WTC11 (cell line): Measurements from ENCODE around the gene STX2. TPM values are rescaled to one million over a fixed set of nuclear protein-coding genes. Genes with fewer than 3 reads are reported as not detected.

ENCODE experiments used
- ATAC-seq: fragments of 200-7000 bp; cut with Tn5 transposase; 2 replicates; pipeline ENCODE4 v1.10.0; 2021; ENCODE audit warnings: mild to moderate bottlenecking, moderate library complexity
- CTCF ChIA-PET: fragments of 300-600 bp; sonication (Branson Sonifier 250); formaldehyde crosslinking; loops from one replicate; lab custom pipeline; 2021; ENCODE audit warnings: antibody characterized with exemption; lab: Charles Lee
- POLR2A ChIA-PET: fragments of 350-600 bp; sonication (Branson Sonifier 250); formaldehyde crosslinking; loops from one replicate; lab custom pipeline; 2021; ENCODE audit warnings: antibody characterized with exemption; lab: Charles Lee
- DNase-seq: peaks from one replicate; pipeline ENCODE4 v3.0.0; 2021; ENCODE audit warnings: low spot score
- H3K27ac Mint-ChIP-seq: 2 replicates; pipeline ENCODE4 v1.8.0; 2021; ENCODE audit warnings: mixed read lengths
- H3K27me3 Mint-ChIP-seq: 2 replicates; pipeline ENCODE4 v1.8.0; 2021; ENCODE audit warnings: low read depth, mild to moderate bottlenecking, moderate library complexity, mixed read lengths
- H3K36me3 Mint-ChIP-seq: 2 replicates; pipeline ENCODE4 v1.8.0; 2021; ENCODE audit warnings: mixed read lengths
- H3K4me1 Mint-ChIP-seq: 2 replicates; pipeline ENCODE4 v1.8.0; 2022; ENCODE audit warnings: mixed read lengths
- H3K4me3 Mint-ChIP-seq: 2 replicates; pipeline ENCODE4 v1.8.0; 2021; ENCODE audit warnings: mild to moderate bottlenecking, moderate library complexity, mixed read lengths
- H3K9me3 Mint-ChIP-seq: 2 replicates; pipeline ENCODE4 v1.8.0; 2021; ENCODE audit warnings: mixed read lengths
- CBFB ChIP-seq: sonication (generic); formaldehyde crosslinking; IDR thresholded peaks from 2 replicates; pipeline ENCODE4 v1.8.1; 2022; ENCODE audit warnings: mild to moderate bottlenecking, low read depth, missing genetic modification reagents
- CREB1 ChIP-seq: sonication (generic); formaldehyde crosslinking; IDR thresholded peaks from 2 replicates; pipeline ENCODE4 v1.8.0; 2023; ENCODE audit warnings: mild to moderate bottlenecking, missing genetic modification reagents
- ESRRA ChIP-seq: sonication (generic); formaldehyde crosslinking; IDR thresholded peaks from 2 replicates; pipeline ENCODE4 v1.8.1; 2022; ENCODE audit warnings: mild to moderate bottlenecking, missing genetic modification reagents, borderline replicate concordance
- GABPB1 ChIP-seq: sonication (generic); formaldehyde crosslinking; IDR thresholded peaks from 2 replicates; pipeline ENCODE4 v1.8.1; 2023; ENCODE audit warnings: mild to moderate bottlenecking, missing genetic modification reagents
- GRHL2 ChIP-seq: fragments of 250-450 bp; sonication (Bioruptor Pico); IDR thresholded peaks from 2 replicates; pipeline ENCODE4 v1.8.0; 2022; ENCODE audit warnings: mild to moderate bottlenecking, moderate library complexity; ENCODE audit not compliant: insufficient replicate concordance, severe bottlenecking
- KAT7 ChIP-seq: sonication (generic); formaldehyde crosslinking; IDR thresholded peaks from 2 replicates; pipeline ENCODE4 v1.8.1; 2023; ENCODE audit warnings: missing genetic modification reagents, mild to moderate bottlenecking, borderline replicate concordance
- OVOL2 ChIP-seq: fragments of 250-450 bp; sonication (Bioruptor Pico); IDR thresholded peaks from 2 replicates; pipeline ENCODE4 v1.9.0; 2021; ENCODE audit warnings: mild to moderate bottlenecking, borderline replicate concordance
- RELA ChIP-seq: sonication (generic); formaldehyde crosslinking; IDR thresholded peaks from 2 replicates; pipeline ENCODE4 v1.8.1; 2022; ENCODE audit warnings: missing genetic modification reagents, mild to moderate bottlenecking, borderline replicate concordance
- SP1 ChIP-seq: sonication (generic); formaldehyde crosslinking; conservative IDR thresholded peaks from 2 replicates; pipeline ENCODE4 v1.8.1; 2022; ENCODE audit warnings: missing genetic modification reagents
- TEAD1 ChIP-seq: sonication (generic); formaldehyde crosslinking; IDR thresholded peaks from 2 replicates; pipeline ENCODE4 v1.8.0; 2022; ENCODE audit warnings: mild to moderate bottlenecking, missing genetic modification reagents
- ZNF232 ChIP-seq: sonication (generic); formaldehyde crosslinking; IDR thresholded peaks from 2 replicates; pipeline ENCODE4 v1.8.0; 2022; ENCODE audit warnings: mild to moderate bottlenecking, missing genetic modification reagents
- ZNF423 ChIP-seq: fragments of 250-450 bp; sonication (Bioruptor Pico); IDR thresholded peaks from 2 replicates; pipeline ENCODE4 v2.1.2; 2022; ENCODE audit warnings: mild to moderate bottlenecking, moderate library complexity
- total RNA-seq: library from RNA; stranded (reverse); gene quantifications from 3 replicates; pipeline ENCODE4 v1.2.3, GENCODE V29; 2021
- TF ChIP-seq, protein P1 (sequence below): sonication (generic); formaldehyde crosslinking; IDR thresholded peaks from 2 replicates; pipeline ENCODE4 v1.8.0; 2023; ENCODE audit warnings: missing genetic modification reagents, mild to moderate bottlenecking, borderline replicate concordance
- TF ChIP-seq, protein P2 (sequence below): sonication (generic); formaldehyde crosslinking; IDR thresholded peaks from 2 replicates; pipeline ENCODE4 v1.8.0; 2022; ENCODE audit warnings: mild to moderate bottlenecking, missing genetic modification reagents
- TF ChIP-seq, protein P3 (sequence below): sonication (generic); formaldehyde crosslinking; IDR thresholded peaks from 2 replicates; pipeline ENCODE4 v1.8.1; 2023; ENCODE audit warnings: mild to moderate bottlenecking, moderate library complexity, missing genetic modification reagents
- TF ChIP-seq, protein P4 (sequence below): sonication (generic); formaldehyde crosslinking; IDR thresholded peaks from 2 replicates; pipeline ENCODE4 v1.8.1; 2022; ENCODE audit warnings: missing genetic modification reagents, borderline replicate concordance
- TF ChIP-seq, protein P5 (sequence below): sonication (generic); formaldehyde crosslinking; IDR thresholded peaks from 2 replicates; pipeline ENCODE4 v1.8.0; 2022; ENCODE audit warnings: mild to moderate bottlenecking, missing genetic modification reagents
- TF ChIP-seq, protein P6 (sequence below): sonication (generic); formaldehyde crosslinking; IDR thresholded peaks from 2 replicates; pipeline ENCODE4 v1.8.1; 2022; ENCODE audit warnings: low read depth, missing genetic modification reagents, borderline replicate concordance
- TF ChIP-seq, protein P7 (sequence below): fragments of 200-600 bp; IDR thresholded peaks from 2 replicates; pipeline ENCODE4 v1.8.0; 2022; ENCODE audit warnings: antibody characterized with exemption

The STX2 gene
- total RNA-seq, 1 experiment from 2014 or later: 22.7 TPM

DNA sequence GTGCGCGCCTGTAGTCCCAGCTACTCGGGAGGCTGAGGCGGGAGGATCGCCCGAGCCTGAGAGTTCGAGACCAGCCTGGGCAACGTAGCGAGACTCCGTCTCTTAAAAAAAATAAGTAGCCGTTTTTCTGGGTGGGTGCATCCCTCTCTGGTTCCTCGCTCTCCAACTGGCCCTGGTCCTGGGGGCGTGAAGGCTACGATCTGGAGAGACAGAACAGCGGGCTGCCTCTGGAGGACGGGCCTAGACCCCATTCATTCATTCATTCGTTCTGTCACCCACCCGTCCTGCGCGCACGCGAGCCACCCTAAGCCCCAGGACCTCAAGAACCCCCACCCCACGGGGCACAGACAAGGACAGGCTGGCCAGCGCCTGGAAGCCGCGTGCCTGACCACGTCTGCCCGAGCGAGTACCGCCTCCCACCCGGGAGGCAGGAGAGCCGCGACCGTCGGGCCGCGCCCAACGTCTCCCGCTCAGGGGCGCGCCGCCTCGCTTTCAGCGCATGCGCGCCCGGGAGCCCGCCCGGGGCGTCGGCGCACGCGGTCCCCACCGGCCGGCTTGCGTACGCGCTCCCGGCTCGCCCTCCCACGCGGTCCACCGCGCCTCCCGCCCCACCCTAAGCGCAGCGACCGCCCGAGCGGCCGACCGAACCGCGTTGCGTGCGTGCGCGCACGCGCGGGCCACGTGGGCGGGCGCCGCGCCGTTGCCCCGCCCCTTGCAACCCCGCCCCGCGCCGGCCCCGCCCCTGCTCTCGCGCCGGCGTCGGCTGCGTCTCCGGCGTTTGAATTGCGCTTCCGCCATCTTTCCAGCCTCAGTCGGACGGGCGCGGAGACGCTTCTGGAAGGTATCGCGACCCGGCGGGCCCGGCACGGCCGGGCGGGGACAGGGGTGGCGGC is 32.5 kb upstream of the STX2 start, which contains the start of gene RAN (continued):
- TF ChIP-seq, protein P1, sequence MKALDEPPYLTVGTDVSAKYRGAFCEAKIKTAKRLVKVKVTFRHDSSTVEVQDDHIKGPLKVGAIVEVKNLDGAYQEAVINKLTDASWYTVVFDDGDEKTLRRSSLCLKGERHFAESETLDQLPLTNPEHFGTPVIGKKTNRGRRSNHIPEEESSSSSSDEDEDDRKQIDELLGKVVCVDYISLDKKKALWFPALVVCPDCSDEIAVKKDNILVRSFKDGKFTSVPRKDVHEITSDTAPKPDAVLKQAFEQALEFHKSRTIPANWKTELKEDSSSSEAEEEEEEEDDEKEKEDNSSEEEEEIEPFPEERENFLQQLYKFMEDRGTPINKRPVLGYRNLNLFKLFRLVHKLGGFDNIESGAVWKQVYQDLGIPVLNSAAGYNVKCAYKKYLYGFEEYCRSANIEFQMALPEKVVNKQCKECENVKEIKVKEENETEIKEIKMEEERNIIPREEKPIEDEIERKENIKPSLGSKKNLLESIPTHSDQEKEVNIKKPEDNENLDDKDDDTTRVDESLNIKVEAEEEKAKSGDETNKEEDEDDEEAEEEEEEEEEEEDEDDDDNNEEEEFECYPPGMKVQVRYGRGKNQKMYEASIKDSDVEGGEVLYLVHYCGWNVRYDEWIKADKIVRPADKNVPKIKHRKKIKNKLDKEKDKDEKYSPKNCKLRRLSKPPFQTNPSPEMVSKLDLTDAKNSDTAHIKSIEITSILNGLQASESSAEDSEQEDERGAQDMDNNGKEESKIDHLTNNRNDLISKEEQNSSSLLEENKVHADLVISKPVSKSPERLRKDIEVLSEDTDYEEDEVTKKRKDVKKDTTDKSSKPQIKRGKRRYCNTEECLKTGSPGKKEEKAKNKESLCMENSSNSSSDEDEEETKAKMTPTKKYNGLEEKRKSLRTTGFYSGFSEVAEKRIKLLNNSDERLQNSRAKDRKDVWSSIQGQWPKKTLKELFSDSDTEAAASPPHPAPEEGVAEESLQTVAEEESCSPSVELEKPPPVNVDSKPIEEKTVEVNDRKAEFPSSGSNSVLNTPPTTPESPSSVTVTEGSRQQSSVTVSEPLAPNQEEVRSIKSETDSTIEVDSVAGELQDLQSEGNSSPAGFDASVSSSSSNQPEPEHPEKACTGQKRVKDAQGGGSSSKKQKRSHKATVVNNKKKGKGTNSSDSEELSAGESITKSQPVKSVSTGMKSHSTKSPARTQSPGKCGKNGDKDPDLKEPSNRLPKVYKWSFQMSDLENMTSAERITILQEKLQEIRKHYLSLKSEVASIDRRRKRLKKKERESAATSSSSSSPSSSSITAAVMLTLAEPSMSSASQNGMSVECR (CRISPR knock-in tag): no peak
- TF ChIP-seq RELA (CRISPR knock-in tag) (peak; percentile 66; the same call in 1 of the 2 replicates), GRHL2 (CRISPR knock-in tag) (no peak), TEAD1 (CRISPR knock-in tag) (peak; percentile 59), OVOL2 (no peak), CREB1 (CRISPR knock-in tag) (no peak), SP1 (CRISPR knock-in tag) (peak; percentile 83), KAT7 (peak; percentile 63; the same call in 1 of the 2 replicates), ESRRA (CRISPR knock-in tag) (peak; percentile 38; the same call in 1 of the 2 replicates)
- TF ChIP-seq, protein P2, sequence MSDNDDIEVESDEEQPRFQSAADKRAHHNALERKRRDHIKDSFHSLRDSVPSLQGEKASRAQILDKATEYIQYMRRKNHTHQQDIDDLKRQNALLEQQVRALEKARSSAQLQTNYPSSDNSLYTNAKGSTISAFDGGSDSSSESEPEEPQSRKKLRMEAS: peak; percentile 72; the same call in 1 of the 2 replicates
- TF ChIP-seq, protein P3, sequence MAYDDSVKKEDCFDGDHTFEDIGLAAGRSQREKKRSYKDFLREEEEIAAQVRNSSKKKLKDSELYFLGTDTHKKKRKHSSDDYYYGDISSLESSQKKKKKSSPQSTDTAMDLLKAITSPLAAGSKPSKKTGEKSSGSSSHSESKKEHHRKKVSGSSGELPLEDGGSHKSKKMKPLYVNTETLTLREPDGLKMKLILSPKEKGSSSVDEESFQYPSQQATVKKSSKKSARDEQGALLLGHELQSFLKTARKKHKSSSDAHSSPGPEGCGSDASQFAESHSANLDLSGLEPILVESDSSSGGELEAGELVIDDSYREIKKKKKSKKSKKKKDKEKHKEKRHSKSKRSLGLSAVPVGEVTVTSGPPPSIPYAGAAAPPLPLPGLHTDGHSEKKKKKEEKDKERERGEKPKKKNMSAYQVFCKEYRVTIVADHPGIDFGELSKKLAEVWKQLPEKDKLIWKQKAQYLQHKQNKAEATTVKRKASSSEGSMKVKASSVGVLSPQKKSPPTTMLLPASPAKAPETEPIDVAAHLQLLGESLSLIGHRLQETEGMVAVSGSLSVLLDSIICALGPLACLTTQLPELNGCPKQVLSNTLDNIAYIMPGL (CRISPR knock-in tag): peak; percentile 58; the same call in 1 of the 2 replicates
- TF ChIP-seq, protein P4, sequence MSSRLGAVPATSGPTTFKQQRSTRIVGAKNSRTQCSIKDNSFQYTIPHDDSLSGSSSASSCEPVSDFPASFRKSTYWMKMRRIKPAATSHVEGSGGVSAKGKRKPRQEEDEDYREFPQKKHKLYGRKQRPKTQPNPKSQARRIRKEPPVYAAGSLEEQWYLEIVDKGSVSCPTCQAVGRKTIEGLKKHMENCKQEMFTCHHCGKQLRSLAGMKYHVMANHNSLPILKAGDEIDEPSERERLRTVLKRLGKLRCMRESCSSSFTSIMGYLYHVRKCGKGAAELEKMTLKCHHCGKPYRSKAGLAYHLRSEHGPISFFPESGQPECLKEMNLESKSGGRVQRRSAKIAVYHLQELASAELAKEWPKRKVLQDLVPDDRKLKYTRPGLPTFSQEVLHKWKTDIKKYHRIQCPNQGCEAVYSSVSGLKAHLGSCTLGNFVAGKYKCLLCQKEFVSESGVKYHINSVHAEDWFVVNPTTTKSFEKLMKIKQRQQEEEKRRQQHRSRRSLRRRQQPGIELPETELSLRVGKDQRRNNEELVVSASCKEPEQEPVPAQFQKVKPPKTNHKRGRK (CRISPR knock-in tag): no peak

DNA sequence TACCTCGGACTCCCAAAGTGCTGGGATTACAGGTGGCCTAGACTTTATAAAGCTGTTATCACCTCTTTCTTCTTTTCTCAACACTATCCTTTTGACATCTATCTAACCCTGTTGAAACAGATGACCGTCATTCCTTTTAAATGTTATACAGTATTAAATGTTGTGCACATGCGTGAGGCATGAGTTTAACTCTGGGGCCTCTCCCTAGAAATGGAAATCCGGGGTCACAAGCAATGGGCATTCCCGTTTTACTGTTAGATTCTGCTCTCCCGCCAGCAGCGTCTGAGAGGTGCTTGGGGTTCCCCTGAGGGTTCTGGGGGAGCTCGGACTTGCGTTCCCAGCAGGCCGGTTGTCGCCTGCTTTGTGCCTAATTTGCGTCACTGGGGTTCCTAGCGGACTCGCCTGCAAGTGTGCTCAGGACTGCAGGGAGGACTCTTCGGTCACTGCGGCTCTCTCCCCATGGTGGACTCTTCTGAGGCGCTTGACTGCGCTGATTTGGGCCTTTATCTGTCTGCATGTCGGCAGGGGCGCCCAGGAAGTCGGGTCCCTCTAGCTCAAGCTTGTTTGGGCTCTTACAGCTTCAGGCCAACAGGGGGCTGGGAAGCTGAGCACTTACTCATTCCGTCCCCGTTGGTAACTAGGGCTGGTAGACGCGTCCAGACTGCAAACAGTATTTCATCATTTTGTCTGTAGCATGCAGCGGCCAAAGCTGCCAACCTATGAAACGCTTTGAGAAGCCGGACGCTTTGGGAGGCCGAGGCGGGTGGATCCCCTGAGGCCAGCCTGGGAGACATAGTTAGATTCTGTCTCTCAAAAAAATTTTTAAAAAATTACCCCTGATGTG is 31.6 kb upstream of the STX2 start:
- Mint-ChIP-seq H3K9me3 (peaks cover 4% of the 10 kb centered on the region), H3K27ac (peak overlapping the region; percentile 98), H3K4me1 (peaks cover 42% of the 10 kb centered on the region), H3K4me3 (peak overlapping the region; percentile 61), H3K27me3 (no peaks in the 10 kb centered on the region; the same call in 1 of the 2 replicates), H3K36me3 (peaks cover 39% of the 10 kb centered on the region)
- ChIA-PET CTCF (interaction anchor here (0.6 to 3.1 kb wide), 18 partner anchors 8 to 246 kb away, joined by 3 to 36 read pairs (median 4); no protein-coding TSS in a partner anchor), POLR2A (interaction anchor here (0.6 to 1.1 kb wide), 6 partner anchors 9 to 41 kb away, joined by 3 to 5 read pairs (median 4); no protein-coding TSS in a partner anchor)
- ATAC-seq (peak; percentile 79), DNase-seq (peak; percentile 76)
- TF ChIP-seq, protein P5, sequence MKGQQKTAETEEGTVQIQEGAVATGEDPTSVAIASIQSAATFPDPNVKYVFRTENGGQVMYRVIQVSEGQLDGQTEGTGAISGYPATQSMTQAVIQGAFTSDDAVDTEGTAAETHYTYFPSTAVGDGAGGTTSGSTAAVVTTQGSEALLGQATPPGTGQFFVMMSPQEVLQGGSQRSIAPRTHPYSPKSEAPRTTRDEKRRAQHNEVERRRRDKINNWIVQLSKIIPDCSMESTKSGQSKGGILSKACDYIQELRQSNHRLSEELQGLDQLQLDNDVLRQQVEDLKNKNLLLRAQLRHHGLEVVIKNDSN (CRISPR knock-in tag): no peak
- TF ChIP-seq SP1 (CRISPR knock-in tag) (0 out of 2 replicates have a peak, but pooled peaks have one; percentile 27), GABPB1 (CRISPR knock-in tag) (peak; percentile 97), CBFB (CRISPR knock-in tag) (no peak), ZNF423 (CRISPR knock-in tag) (peak; percentile 25; the same call in 1 of the 2 replicates), ZNF232 (no peak)
- TF ChIP-seq, protein P6, sequence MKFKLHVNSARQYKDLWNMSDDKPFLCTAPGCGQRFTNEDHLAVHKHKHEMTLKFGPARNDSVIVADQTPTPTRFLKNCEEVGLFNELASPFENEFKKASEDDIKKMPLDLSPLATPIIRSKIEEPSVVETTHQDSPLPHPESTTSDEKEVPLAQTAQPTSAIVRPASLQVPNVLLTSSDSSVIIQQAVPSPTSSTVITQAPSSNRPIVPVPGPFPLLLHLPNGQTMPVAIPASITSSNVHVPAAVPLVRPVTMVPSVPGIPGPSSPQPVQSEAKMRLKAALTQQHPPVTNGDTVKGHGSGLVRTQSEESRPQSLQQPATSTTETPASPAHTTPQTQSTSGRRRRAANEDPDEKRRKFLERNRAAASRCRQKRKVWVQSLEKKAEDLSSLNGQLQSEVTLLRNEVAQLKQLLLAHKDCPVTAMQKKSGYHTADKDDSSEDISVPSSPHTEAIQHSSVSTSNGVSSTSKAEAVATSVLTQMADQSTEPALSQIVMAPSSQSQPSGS: no peak
- TF ChIP-seq, protein P7, sequence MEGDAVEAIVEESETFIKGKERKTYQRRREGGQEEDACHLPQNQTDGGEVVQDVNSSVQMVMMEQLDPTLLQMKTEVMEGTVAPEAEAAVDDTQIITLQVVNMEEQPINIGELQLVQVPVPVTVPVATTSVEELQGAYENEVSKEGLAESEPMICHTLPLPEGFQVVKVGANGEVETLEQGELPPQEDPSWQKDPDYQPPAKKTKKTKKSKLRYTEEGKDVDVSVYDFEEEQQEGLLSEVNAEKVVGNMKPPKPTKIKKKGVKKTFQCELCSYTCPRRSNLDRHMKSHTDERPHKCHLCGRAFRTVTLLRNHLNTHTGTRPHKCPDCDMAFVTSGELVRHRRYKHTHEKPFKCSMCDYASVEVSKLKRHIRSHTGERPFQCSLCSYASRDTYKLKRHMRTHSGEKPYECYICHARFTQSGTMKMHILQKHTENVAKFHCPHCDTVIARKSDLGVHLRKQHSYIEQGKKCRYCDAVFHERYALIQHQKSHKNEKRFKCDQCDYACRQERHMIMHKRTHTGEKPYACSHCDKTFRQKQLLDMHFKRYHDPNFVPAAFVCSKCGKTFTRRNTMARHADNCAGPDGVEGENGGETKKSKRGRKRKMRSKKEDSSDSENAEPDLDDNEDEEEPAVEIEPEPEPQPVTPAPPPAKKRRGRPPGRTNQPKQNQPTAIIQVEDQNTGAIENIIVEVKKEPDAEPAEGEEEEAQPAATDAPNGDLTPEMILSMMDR: peak; percentile 34; the same call in 1 of the 2 replicates
